GM08714 (cell line): Measurements from ENCODE around the gene LCN9.
"Not testable (repeated sequence)": the region's sequence is repeated elsewhere in the genome, so short reads cannot be mapped to it uniquely, and the experiment has no call there.

ENCODE experiments used
- H3K4me3 ChIP-seq: fragments of 200-500 bp; sonication (Bioruptor generic); 2 replicates; pipeline ENCODE4 v1.5.1; 2014; ENCODE audit warnings: mild to moderate bottlenecking, low read length, inconsistent platforms
- ZNF274 ChIP-seq: IDR thresholded peaks from 2 replicates; pipeline ENCODE4 v1.6.1; 2012; ENCODE audit warnings: mild to moderate bottlenecking, low read depth, low read length

Gene LCN9

DNA sequence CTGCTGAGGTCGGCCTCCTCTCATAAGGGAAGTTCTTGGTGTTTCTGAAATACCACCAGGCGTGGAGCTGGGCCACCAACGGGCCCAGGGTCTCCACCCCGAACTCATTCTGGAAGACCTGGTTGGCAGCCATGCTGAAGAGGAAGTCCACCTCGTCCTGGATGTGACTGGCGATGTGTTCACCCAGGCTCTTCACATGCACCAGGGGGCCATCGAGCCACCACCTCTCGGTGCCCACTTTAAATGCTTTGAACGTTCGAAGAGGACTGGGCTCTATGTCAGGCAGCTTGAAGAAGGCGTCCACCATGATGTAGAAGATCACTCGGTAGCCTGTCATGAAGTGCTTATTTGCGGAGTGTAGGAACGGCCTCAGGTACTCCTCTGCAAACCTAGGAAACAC is 38.8 kb upstream of the LCN9 start:
- H3K4me3 ChIP-seq: no peak overlapping the region
- TF ChIP-seq ZNF274: no peak

DNA sequence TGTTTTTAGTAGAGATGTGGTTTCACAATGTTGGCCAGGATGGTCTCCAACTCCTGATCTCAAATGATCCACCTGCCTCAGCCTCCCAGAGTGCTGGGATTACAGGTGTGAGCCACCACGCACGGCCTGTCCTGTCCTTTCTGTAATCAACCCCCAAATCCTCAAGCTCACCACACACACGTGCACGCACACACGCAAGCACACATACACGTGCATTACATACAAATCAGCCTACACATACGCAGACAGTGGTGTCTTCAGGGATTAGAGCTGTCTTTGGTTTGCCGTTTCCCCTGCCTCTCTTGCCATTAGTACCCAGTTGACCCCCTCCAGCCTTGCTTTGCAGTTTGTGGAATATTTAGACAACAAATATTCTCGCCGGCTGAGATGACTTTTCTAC is 30.3 kb upstream of the LCN9 start:
- no peak overlapping the region for H3K4me3 ChIP-seq
- no peak for TF ChIP-seq ZNF274

DNA sequence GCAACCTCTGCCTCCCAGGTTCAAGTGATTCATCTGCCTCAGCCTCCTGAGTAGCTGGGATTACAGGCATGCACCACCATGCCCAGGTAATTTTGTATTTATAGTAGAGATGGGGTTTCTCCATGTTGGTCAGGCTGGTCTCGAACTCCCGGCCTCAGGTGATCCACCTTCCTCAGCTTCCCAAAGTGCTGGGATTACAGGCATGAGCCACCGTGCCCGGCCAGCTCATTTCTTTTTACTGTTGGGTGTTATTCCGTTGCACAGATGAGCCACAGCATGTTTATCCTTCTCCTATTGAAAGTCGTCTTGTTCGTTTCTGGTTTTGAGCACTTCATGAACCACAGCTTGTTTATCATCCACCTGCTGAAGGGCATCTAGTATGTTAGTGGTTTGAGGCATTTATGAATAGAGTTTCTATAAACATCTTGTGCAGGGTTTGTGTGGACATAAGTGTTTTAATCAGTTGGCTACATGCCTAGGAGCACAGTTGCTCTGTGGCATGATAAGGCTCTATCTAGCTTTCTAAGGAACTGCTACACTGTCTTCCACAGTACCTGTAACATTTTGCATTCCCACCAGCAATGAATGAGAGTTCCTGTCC is 26.1 kb upstream of the LCN9 start:
- H3K4me3 ChIP-seq: not testable (repeated sequence)

DNA sequence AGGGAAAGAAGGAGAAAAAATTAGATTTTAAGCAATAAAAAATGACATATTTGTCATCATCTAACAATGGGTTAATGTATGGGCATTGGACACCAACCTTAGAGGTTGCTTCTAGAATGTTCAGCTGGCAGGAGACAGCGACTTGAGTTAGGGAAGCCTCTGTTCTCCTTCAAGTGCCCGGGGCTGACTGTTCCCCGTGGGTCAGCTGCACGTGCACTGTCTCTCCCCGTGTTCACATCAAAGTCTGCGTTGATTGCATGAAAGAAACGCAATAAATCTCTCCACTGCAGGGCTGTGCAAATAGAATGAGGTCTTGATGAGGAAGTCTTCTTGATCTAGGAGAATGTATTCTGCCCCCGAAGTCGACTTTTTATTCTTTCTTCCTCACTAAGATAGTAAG is 23.9 kb upstream of the LCN9 start, which contains the start of gene GLT6D1:
TSS of gene GLT6D1 (minus strand) at position 345 of the 400 bp plus-strand sequence. CDS start 353 bp downstream, outside the sequence.
- no peak for TF ChIP-seq ZNF274
- no peak within 1 kb of the TSS for H3K4me3 ChIP-seq

DNA sequence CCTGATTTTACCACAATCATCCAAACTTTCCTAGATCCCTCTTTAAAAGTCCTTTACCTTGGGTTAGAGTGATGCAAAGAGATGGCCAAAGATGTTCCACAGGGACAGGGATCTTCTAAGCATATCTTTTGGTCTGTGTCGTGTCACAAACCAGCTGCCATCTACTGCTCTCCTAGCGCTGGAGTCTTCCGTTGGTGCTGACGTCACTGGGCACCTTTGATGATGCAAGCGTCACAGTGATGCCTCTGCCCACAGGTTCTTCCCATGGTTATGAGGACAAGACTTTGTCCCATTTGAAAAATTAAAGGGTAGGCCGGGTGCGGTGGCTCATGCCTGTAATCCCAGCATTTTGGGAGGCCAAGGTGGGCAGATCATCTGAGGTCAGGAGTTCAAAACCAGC is 22.1 kb upstream of the LCN9 start:
- no peak for TF ChIP-seq ZNF274
- H3K4me3 ChIP-seq: no peak overlapping the region

DNA sequence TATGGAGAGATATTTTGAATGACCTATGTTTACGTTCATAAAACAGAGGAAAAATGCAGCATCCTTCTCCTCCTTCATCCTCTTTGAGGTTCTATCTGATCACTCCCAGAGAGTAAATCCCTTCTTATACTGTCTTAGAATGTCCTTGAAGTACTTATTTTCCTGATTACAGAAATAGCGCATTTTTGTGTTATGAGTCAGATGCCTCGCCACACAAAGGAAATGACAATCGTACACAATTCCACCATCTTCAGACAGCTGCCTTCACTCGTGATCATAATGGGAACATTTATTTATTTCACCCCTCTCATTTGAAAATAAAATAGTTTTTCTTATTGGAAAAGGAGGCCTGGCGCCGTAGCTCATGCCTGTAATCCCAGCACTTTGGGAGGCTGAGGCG is 21.4 kb upstream of the LCN9 start:
- no peak for TF ChIP-seq ZNF274
- no peak overlapping the region for H3K4me3 ChIP-seq

DNA sequence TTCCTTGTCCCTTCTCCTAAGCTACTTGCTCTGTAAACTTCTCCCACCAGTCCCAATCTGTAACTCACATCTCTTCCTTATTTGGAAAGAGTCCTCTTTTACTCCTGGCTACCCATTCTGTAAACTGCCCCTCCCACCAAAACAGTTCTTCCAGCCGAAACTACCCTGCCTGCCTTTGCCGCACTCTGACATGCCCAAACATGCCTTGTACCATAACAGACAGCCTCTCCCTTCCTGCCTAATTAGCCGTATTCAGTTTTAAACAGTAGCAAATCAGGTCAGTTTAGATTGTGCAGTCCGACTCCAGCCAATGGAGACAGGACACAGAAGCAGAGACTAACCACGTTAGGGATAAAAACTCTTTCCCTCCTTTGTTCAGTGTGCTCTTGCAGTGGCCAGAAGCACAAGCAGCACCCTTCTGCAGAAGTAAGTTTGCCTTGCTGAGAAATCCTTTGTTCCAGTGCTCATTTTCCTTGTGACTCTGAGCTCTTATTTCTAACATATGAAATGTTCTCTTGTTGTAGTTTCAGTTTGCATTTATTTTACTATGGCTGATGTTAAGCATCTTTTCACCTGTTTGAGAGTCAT is 18.4 kb upstream of the LCN9 start:
- no peak for TF ChIP-seq ZNF274
- no peak overlapping the region for H3K4me3 ChIP-seq

DNA sequence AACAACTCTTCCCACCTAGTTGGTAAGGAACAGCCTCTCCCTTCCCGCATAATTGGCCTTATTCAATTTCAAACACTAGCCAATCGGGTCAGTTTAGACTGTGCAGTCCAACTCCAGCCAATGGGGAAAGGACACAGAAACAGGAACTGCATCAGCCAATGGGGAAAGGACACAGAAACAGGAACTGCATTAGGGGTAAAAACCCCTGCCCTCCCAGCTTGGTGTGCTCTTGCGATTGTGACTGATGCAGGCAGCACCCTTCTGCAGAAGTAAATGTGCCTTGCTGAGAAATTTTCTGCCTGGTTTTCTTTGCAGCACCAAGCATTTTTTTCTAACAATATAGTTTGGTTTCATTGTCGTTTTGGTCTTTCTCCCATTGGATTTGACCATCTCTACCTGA is 15.2 kb upstream of the LCN9 start:
- TF ChIP-seq ZNF274: no peak
- no peak overlapping the region for H3K4me3 ChIP-seq

DNA sequence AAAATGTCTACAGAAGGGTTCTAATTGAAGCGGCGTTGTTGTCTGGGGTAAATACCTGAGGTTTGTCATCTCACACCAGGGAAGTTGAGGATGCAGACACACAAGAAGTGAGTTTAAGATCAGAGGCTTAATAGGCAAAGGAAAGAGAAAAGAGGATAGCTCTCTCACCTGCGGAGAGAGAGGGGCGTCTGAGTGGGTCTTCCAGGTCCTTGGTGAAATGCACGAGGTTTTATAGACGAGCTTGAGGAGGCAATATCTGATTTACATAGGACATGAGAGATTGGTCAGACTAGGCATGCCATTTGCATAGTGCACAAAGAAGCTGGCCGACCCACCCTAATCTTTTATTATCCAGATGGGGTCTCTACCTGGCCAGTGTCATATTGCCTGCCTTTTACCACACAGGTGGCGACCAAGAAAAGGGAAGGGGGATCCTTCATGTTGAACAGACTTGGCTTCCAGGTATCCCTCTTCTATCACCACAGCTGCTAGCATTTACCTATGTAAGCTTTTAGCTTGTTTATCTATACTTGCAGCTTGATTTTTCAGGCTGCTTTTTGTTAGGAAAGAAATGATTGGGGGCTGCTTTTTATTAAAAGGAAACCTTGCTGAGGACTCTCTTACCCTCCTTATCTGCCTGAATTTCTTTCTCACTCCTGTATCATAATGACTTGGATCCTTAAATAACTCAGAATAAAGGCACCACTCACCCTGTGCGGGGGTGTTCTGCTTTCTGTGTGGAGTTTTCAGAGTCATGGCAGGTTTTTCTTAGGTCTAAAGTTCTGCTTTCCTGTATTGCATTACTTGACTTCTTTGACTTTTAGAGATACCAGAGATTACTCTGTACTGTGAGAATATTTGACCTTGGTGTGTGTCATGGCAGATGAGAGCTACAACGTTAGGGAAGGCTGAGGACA is 14.4 kb upstream of the LCN9 start:
- no peak for TF ChIP-seq ZNF274

DNA sequence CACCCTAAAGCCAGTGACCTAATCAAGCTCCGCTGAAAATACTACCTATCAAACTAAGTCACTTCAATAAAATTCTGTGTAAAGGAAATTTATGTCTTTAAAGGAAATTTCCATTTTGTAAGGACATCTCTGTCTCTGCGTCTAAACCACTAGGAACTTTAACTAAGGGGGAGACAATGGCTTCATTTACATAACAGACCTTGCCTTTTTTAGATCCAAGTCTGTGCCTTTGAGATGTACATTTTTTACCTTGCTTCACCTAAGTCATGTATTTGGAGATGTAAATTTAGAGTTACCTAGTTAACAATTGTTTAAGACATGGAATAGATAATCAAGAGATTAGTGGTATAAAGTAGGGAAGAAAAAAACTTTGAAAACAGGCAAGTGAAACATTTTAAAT is 13.6 kb upstream of the LCN9 start:
- no peak for TF ChIP-seq ZNF274
- no peak overlapping the region for H3K4me3 ChIP-seq

More for the DNA sequence above, 14.4 kb upstream of the LCN9 start:
- no peak overlapping the region for H3K4me3 ChIP-seq

DNA sequence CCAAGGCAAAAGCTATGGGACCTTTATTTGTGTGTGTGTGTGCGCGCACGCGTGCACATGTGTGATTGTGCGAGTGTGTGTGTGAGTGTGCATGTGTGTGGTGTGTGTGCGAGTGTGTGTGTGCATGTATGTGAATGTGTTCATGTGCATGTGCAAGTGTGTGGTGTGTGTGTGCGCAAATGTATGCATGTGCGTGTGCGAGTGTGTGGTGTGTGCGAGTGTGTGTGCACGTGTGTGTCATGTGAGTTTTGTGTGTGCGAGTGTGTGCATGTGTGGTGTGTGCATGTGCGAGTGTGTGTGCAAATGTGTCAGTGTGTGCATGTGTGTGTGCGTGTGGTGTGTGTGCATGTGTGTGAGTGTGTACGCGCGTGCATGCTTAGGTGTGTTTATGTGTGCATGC is 12.7 kb upstream of the LCN9 start:
- no peak overlapping the region for H3K4me3 ChIP-seq
- no peak for TF ChIP-seq ZNF274

DNA sequence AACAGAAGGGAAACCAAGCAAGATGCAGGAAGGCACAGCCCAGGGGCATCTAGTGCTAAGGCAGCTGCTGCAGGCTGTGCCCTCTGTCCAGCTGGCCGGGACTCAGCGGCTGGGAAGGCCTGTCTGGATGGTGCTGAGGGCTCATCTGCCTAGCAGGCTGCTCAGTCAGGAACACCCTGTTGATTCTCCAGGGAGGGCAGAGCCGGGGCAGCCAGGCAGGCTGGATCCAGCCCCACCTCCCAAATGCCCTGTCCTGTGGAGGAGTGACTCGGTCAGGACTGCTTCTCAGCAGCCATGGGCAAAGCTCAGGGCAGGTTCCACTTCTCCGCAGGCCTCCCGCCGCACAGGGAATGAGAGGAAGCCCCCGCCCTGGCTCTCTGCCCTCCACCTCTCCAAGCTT is 7.8 kb upstream of the LCN9 start:
- H3K4me3 ChIP-seq: no peak overlapping the region

DNA sequence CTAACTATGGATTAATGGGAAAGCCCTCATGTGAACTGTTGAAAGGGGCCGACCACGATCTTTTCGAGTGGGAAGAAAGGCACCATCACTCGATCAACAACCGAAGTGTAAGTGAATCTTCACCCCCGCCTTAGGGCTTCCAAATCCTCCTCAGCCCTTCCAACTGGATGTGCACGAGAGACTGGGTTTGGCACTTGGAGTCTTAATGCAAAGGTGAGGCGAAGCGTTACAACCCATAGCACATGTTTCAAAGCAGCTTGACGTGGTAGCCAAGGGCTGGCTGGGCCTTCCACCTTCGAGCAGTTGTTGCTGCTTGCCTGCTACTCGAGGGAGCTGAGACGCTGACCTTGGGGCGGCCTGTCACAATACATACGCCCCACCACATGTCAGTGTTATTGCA is 5.7 kb upstream of the LCN9 start:
- no peak for TF ChIP-seq ZNF274
- no peak overlapping the region for H3K4me3 ChIP-seq

More for the DNA sequence above, 7.8 kb upstream of the LCN9 start:
- no peak for TF ChIP-seq ZNF274

DNA sequence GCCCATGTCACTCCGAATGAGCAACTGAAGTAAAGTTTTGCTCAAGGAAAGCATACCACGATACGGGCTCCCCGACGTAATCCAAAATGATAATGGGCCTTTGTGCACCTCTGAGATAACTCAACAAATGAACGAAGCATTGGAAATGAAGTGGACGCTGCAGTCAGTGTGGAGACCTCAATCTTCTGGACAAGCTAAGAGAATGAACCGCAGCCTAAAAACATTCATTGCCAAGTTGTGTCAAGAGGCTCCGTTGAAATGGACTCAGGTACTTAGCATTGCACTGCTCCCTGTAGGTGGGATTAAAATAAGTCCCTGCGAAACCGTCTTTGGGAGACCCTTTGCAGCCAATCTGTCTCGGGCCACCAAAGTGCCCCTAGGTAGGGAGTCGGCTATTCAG is 3.9 kb upstream of the LCN9 start:
- no peak for TF ChIP-seq ZNF274
- no peak overlapping the region for H3K4me3 ChIP-seq

DNA sequence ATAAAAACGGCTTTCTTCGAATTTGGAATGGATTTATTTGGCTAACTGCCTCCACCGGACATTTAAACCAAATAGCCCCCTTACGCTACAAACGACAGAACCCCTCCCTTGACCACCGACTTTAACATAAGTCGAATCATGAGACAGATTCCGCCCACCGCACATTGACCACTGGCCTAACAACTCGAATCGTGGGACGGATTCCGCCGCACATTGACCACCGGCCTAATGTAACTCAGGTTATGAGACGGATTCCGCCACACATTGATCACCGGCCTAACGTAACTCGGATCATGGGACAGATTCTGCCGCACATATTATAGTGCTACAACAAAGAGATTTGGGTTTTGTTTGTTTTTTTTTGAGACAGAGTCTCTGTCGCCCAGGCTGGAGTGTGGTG is 2.7 kb upstream of the LCN9 start:
- H3K4me3 ChIP-seq: no peak overlapping the region
- TF ChIP-seq ZNF274: no peak
